ENCODE results near the gene SAMD11.

Gene SAMD11

DNA sequence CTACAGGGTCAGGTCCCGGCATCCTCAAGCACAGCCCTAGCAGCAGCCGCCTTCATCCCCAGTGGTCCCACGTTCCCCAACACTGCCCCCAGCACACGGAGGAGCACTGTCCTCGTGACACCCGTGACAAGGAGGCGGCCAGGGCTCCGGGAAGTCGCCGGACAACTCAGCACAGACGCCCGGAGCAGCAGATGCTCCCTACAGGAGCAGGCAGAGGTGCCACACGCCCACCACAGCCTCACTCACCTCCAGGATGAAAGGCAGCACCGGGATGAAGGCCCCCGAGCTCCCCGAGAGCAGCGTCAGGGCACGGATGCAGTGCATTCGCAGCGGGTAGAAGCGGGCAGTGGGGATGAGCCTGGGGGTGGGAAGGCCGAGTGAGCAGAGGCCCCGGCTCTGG lies 27.2 kb downstream of the SAMD11 start:
- Histone ChIP-seq H3K4me1 (ENCODE audit: control insufficient read depth, low read length) (no peaks in the 10 kb centered on the region), H3F3A (ENCODE audit: control insufficient read depth, insufficient read depth) (no peaks in the 10 kb centered on the region), H4K20me1 (ENCODE audit: control insufficient read depth, insufficient read depth, low read depth, low read length) (0 out of 2 replicates have a peak, but pooled peaks cover 6% of the 10 kb centered on the region), H3K27me3 (ENCODE audit: control insufficient read depth, low read length) (no peaks in the 10 kb centered on the region), H3K9me2 (replicated peaks; ENCODE audit: control insufficient read depth, low read length) (no peaks in the 10 kb centered on the region), H3K4me2 (ENCODE audit: low read length) (no peak overlapping the region), H3K4me3 (ENCODE audit: low read length) (no peak overlapping the region), H3K27ac (ENCODE audit: low read depth, low read length) (no peak overlapping the region), H3K79me2 (ENCODE audit: control insufficient read depth, low read length) (no peaks in the 10 kb centered on the region), H3K9me3 (ENCODE audit: control insufficient read depth, insufficient read depth, low read length) (no peaks in the 10 kb centered on the region), H3K36me3 (ENCODE audit: control insufficient read depth, low read length) (peaks cover 93% of the 10 kb centered on the region)
- TF ChIP-seq EZH2phosphoT487 (IDR thresholded peaks at IDR 0.05; ENCODE audit: borderline replicate concordance, low read length): no peak
- TF ChIP-seq, protein P1, sequence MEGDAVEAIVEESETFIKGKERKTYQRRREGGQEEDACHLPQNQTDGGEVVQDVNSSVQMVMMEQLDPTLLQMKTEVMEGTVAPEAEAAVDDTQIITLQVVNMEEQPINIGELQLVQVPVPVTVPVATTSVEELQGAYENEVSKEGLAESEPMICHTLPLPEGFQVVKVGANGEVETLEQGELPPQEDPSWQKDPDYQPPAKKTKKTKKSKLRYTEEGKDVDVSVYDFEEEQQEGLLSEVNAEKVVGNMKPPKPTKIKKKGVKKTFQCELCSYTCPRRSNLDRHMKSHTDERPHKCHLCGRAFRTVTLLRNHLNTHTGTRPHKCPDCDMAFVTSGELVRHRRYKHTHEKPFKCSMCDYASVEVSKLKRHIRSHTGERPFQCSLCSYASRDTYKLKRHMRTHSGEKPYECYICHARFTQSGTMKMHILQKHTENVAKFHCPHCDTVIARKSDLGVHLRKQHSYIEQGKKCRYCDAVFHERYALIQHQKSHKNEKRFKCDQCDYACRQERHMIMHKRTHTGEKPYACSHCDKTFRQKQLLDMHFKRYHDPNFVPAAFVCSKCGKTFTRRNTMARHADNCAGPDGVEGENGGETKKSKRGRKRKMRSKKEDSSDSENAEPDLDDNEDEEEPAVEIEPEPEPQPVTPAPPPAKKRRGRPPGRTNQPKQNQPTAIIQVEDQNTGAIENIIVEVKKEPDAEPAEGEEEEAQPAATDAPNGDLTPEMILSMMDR (IDR thresholded peaks at IDR 0.05; ENCODE audit: low read depth, low read length, poor library complexity, severe bottlenecking): no peak

DNA sequence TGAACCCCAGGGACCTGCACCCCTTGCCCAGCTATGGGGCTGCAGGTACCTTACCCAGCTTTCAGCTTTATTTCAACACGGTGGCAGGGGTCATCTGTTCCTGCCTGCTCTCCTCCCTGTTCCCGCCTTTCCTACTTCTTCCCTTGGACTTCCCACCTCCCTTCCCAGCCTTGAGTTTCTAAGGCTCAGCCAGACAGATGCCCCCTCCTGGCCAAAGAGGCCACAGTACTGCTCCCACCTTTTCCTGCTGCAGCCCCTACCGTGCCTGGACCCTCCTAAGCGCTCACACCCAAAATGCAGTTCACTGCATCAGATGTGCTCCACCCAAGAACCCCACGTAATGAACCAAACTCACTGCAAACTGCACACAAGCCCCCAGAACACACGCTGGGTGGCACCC lies 27.6 kb downstream of the SAMD11 start:
- Histone ChIP-seq H3F3A (ENCODE audit: control insufficient read depth, insufficient read depth) (no peaks in the 10 kb centered on the region), H3K9me2 (replicated peaks; ENCODE audit: control insufficient read depth, low read length) (no peaks in the 10 kb centered on the region), H3K4me2 (ENCODE audit: low read length) (no peak overlapping the region), H3K36me3 (ENCODE audit: control insufficient read depth, low read length) (peaks cover 93% of the 10 kb centered on the region), H4K20me1 (ENCODE audit: control insufficient read depth, insufficient read depth, low read depth, low read length) (0 out of 2 replicates have a peak, but pooled peaks cover 6% of the 10 kb centered on the region), H3K79me2 (ENCODE audit: control insufficient read depth, low read length) (no peaks in the 10 kb centered on the region), H3K9me3 (ENCODE audit: control insufficient read depth, insufficient read depth, low read length) (no peaks in the 10 kb centered on the region), H3K4me3 (ENCODE audit: low read length) (no peak overlapping the region), H3K4me1 (ENCODE audit: control insufficient read depth, low read length) (no peaks in the 10 kb centered on the region), H3K27me3 (ENCODE audit: control insufficient read depth, low read length) (no peaks in the 10 kb centered on the region), H3K27ac (ENCODE audit: low read depth, low read length) (no peak overlapping the region)
- no peak for TF ChIP-seq EZH2phosphoT487 (IDR thresholded peaks at IDR 0.05; ENCODE audit: borderline replicate concordance, low read length)
- TF ChIP-seq, protein P1 (IDR thresholded peaks at IDR 0.05; ENCODE audit: low read depth, low read length, poor library complexity, severe bottlenecking): peak; percentile 17

DNA sequence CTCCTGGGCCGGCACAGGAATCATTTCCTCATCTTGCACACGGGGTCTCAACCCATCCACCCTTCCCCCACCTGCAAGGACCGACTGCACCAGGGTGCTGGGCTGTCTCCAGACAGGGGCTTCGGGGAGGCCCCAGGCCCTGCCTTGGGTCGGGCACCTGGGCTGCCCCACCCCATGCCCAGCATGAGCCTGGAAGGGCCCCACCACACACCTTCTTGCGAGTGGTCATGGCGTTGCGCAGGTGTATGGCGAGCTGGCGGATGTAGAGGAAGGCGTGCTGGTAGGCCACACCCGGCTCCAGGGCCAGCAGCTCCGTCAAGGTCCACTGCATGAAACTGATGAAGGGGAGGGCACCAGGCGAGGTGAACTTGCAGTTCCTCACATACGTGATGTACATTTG lies 28.5 kb downstream of the SAMD11 start:
- Histone ChIP-seq H3K27me3 (ENCODE audit: control insufficient read depth, low read length) (no peaks in the 10 kb centered on the region), H3F3A (ENCODE audit: control insufficient read depth, insufficient read depth) (no peaks in the 10 kb centered on the region), H3K9me3 (ENCODE audit: control insufficient read depth, insufficient read depth, low read length) (no peaks in the 10 kb centered on the region), H3K36me3 (ENCODE audit: control insufficient read depth, low read length) (peaks cover 97% of the 10 kb centered on the region), H3K9me2 (replicated peaks; ENCODE audit: control insufficient read depth, low read length) (no peaks in the 10 kb centered on the region), H3K4me3 (ENCODE audit: low read length) (no peak overlapping the region), H3K4me2 (ENCODE audit: low read length) (no peak overlapping the region), H4K20me1 (ENCODE audit: control insufficient read depth, insufficient read depth, low read depth, low read length) (0 out of 2 replicates have a peak, but pooled peaks cover 6% of the 10 kb centered on the region), H3K4me1 (ENCODE audit: control insufficient read depth, low read length) (no peaks in the 10 kb centered on the region), H3K27ac (ENCODE audit: low read depth, low read length) (no peak overlapping the region), H3K79me2 (ENCODE audit: control insufficient read depth, low read length) (peaks cover 8% of the 10 kb centered on the region)
- TF ChIP-seq, protein P1 (IDR thresholded peaks at IDR 0.05; ENCODE audit: low read depth, low read length, poor library complexity, severe bottlenecking): no peak
- no peak for TF ChIP-seq EZH2phosphoT487 (IDR thresholded peaks at IDR 0.05; ENCODE audit: borderline replicate concordance, low read length)
